Right lobe of liver (tissue), 6 donors: Measurements from ENCODE around the gene ANXA10. TPM values are rescaled to one million over a fixed set of nuclear protein-coding genes. Genes with fewer than 3 reads are reported as not detected.

ENCODE experiments used
- ATAC-seq, 4 donors: fragments of 200-7000 bp; cut with Tn5 transposase; one replicate each; pipeline ENCODE4 v1.9.1; 2020; ENCODE audit warnings: mild to moderate bottlenecking in 4 of 4, moderate library complexity in 4 of 4
- DNase-seq, 3 donors: peaks; one replicate each; pipeline ENCODE4 v3.0.0-alpha.2; 2020
- H3K27ac ChIP-seq, 3 donors: fragments of 200-600 bp; one replicate each; pipeline ENCODE4 v1.8.0; 2022
- H3K27me3 ChIP-seq, 2 donors: fragments of 200-600 bp; one replicate each; pipeline ENCODE4 v1.8.0; 2022
- H3K36me3 ChIP-seq, 4 donors: fragments of 200-600 bp; sonication (generic) in 1 of 4; one replicate each; pipeline versions ENCODE4 v1.5.1 to v1.8.0; 2017 to 2022; ENCODE audit warnings: control low read depth in 1 of 4
- H3K4me1 ChIP-seq, 4 donors: fragments of 200-600 bp; sonication (generic) in 1 of 4; one replicate each; pipeline versions ENCODE4 v1.5.1 to v1.8.0; 2017 to 2022; ENCODE audit warnings: control low read depth in 1 of 4
- H3K4me3 ChIP-seq, 3 donors: fragments of 200-600 bp; one replicate each; pipeline ENCODE4 v1.8.0; 2022
- H3K9me3 ChIP-seq, 4 donors: fragments of 200-600 bp; sonication (generic) in 1 of 4; one replicate each; pipeline versions ENCODE4 v1.5.1 to v1.8.0; 2017 to 2022; ENCODE audit warnings: control low read depth in 1 of 4
- POLR2A ChIP-seq: fragments of 450-650 bp; IDR thresholded peaks from one replicate; pipeline ENCODE4 v1.6.1; 2017; ENCODE audit warnings: antibody characterized with exemption, mild to moderate bottlenecking
- WGBS: methylation state at CpG from one replicate; pipeline ENCODE4 v1.1.6; 2018; ENCODE audit warnings: low coverage, low lambda C conversion rate; ENCODE audit not compliant: insufficient coverage; ENCODE audit errors: missing lambda C conversion rate; 5-methylcytosine and 5-hydroxymethylcytosine counted together
- intact Hi-C, 2 donors: fragments of 100-400 bp; cut with DNase I; formaldehyde crosslinking; loops; one replicate each; pipeline versions ENCODE4 v1.11.2 to v1.14.1; 2022
- total RNA-seq, 6 experiments: library from RNA; depleted of rRNA in 2 of 6; stranded (reverse); fragments of >200 nt in 2 of 6; fragmentation: NEBNext Ultra II Directional in 3 of 6; extraction: Animal tissue kit (Norgen Biotek cat#: 25700) in 3 of 6; gene quantifications; one replicate each; pipeline versions ENCODE4 v1.1.0 to v1.2.4, GENCODE V29; 2016 to 2023
- TF ChIP-seq, protein P1 (sequence below), 4 donors: fragments of 200-600 bp in 3 of 4; fragments of 450-650 bp in 1 of 4; IDR thresholded peaks; one replicate each; pipeline versions ENCODE4 v1.5.1 to v1.8.0; 2016 to 2022; ENCODE audit warnings: antibody characterized with exemption in 4 of 4, mild to moderate bottlenecking in 2 of 4
- donor health status: DM: no; HTN: yes; CAD: no.
- donor health status: DM: no; HTN: no; CAD: no.
- donor health status: DM: no; HTN: no; CAD: no.
- donor health status: DM: no; HTN: yes; CAD: no.
- donor health status: DM: no; HTN: yes; CAD: no.

ANXA10 gene
- total RNA-seq, 6 experiments from 2014 or later, result 31.4 to 46.6 (median 41.5) TPM

DNA sequence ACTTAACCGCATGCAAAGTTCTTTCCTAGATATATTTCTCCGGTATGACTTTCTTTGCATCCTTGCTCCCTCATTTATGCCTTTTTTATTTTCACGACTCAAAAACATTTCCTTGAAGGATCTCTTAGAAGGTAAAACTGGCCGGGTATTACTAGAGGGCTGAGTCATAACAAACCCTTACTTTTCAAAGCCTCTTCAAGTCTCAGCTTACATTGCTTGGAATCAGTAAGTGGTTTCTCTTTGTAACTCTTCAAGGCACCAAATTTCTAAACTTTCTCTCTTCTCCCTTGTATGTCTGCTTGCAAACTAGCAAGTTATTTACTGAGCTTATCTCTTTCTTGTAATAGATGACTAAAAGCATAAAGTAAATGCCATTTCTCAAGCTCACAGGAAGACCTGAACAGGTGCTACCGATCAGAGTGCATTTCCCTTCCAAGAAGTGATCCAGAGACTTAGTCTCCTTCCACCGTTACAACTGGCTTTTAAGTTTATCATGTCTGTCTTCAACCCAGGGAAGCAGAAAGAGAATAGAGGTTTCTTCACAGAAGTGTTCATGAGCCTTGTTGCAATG, 75.5 kb downstream of the ANXA10 start:
- H3K4me1 ChIP-seq, result peaks cover 0 to 26% (median 4%) of the 10 kb centered on the region in 4 donors
- no peaks in the 10 kb centered on the region for H3K9me3 ChIP-seq
- H3K27ac ChIP-seq, result no peak overlapping the region
- ATAC-seq, result no peak
- no peak for TF ChIP-seq POLR2A
- TF ChIP-seq, protein P1, sequence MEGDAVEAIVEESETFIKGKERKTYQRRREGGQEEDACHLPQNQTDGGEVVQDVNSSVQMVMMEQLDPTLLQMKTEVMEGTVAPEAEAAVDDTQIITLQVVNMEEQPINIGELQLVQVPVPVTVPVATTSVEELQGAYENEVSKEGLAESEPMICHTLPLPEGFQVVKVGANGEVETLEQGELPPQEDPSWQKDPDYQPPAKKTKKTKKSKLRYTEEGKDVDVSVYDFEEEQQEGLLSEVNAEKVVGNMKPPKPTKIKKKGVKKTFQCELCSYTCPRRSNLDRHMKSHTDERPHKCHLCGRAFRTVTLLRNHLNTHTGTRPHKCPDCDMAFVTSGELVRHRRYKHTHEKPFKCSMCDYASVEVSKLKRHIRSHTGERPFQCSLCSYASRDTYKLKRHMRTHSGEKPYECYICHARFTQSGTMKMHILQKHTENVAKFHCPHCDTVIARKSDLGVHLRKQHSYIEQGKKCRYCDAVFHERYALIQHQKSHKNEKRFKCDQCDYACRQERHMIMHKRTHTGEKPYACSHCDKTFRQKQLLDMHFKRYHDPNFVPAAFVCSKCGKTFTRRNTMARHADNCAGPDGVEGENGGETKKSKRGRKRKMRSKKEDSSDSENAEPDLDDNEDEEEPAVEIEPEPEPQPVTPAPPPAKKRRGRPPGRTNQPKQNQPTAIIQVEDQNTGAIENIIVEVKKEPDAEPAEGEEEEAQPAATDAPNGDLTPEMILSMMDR (IDR thresholded peaks at IDR 0.05), result no peak
- H3K36me3 ChIP-seq, result no peaks in the 10 kb centered on the region
- no peaks in the 10 kb centered on the region for H3K27me3 ChIP-seq
- 55% methylated on average over 6 of the region's 6 CpGs for WGBS
- intact Hi-C loops, result no loop called here
- H3K4me3 ChIP-seq, result no peak overlapping the region
- DNase-seq, result no peak

DNA sequence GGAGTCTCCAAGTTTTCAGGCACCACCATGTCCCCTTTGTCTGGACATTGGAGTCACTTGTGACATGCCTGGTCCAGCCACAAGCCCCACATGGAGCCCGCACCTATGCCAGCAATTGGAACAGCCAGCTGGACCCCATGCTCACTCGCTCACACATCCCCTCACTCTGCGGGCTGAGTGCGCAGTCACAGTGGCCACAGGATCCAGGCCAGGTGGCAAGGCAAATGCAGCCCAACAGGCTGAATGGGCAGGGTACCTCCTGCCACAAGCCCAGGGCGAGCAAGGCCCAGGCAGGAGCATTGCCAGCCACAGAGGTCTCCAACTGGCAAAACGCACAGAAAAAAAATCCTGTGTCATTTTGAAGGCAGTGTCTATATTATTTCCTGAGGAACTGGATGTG, 82.0 kb downstream of the ANXA10 start:
- Histone ChIP-seq H3K4me3 (no peak overlapping the region), H3K36me3 (no peaks in the 10 kb centered on the region), H3K4me1 (peaks cover 0 to 10% (median 4%) of the 10 kb centered on the region in 4 donors), H3K9me3 (no peaks in the 10 kb centered on the region), H3K27me3 (no peaks in the 10 kb centered on the region), H3K27ac (no peak overlapping the region)
- ATAC-seq (peak in 1 of 4 donors; percentile 26), DNase-seq (no peak)
- intact Hi-C loops, result no loop called here
- TF ChIP-seq, protein P1 (IDR thresholded peaks at IDR 0.05), result no peak
- TF ChIP-seq POLR2A, result no peak
- 72% methylated on average over 3 of the region's 6 CpGs for WGBS

DNA sequence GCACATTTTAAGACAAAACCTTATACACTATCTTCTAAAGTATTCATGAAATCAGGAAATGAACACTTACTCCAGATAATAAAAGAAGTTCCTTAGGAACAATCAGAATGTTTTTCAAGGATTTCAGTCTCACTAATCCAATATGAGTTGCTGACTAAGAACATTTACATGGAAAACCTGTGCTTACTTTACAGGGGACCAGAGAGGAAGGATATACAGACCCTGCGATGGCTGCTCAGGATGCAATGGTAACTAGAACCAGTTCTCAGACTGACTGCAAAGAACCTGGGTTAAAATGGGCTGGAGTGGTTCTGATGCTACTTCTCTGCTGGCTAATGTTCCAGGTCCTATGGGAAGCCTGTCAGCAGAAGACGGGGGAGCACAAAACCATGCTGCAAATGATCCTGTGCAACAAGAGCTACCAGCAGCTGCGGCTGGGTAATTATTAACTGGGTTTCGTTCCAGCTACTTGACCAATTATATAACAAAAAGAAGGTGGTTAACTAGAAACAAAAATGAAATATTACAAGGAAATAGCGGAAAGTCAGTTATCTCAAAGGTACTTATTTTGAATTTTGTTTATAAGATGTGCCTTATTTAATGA, 85.3 kb downstream of the ANXA10 start:
- H3K9me3 ChIP-seq, result no peaks in the 10 kb centered on the region
- peak; percentile 92 to 98 (median 94) for ATAC-seq
- H3K36me3 ChIP-seq, result no peaks in the 10 kb centered on the region
- intact Hi-C loops, result no loop called here
- H3K27ac ChIP-seq, result peak overlapping the region in 1 of 3 donors; percentile 15
- H3K4me1 ChIP-seq, result peaks cover 0 to 10% (median 4%) of the 10 kb centered on the region in 4 donors
- TF ChIP-seq POLR2A, result no peak
- TF ChIP-seq, protein P1 (IDR thresholded peaks at IDR 0.05), result no peak
- H3K27me3 ChIP-seq, result no peaks in the 10 kb centered on the region
- DNase-seq, result peak in 2 of 3 donors; percentile 34 to 67
- WGBS, result 26% methylated on average over 5 of the region's 5 CpGs
- H3K4me3 ChIP-seq, result no peak overlapping the region

DNA sequence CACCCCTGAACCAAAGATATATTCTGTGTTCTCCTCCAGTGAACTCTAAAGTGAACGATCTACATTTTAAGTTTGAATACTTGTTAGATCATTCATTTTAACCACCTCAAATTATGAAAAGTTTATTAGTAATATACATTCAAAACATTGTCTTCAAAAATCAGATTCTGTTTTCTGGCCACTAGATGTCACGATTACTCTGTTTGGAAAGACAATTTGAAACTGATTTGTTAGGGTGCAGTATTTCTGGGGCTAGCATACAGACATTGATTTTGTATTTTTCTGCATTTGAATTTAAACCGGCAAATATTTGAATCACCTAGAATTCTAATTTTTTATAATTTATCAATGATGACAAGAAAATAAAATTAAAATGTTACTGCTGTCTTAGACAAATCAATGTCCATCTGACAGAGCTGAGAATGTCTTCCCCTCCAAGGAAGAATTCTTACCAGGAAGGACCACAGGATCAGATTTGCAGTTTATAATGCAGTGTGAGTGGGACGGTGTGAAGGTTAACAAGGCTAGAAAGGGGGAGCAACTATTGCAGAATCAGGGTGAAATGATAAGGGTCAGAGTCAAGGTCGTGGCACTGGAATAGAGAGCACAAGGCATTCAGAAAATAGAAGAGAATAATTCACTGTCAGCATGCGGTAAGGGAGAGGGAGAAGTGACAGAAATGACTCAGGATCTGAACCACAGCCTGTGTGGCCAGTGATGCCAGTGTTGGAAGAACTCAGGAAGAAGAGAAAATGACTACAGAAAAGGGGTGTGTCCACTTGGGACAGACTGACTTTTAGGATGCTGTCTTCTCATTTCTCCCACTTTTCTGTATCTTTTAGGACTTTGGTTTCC, 91.6 kb downstream of the ANXA10 start:
- intact Hi-C loops, result no loop called here
- Histone ChIP-seq H3K36me3 (peaks cover 0 to 13% (median 5%) of the 10 kb centered on the region in 4 donors), H3K27me3 (no peaks in the 10 kb centered on the region), H3K9me3 (no peaks in the 10 kb centered on the region), H3K27ac (no peak overlapping the region), H3K4me3 (no peak overlapping the region), H3K4me1 (no peaks in the 10 kb centered on the region)
- DNase-seq (no peak), ATAC-seq (peak in 1 of 4 donors; percentile 38)
- WGBS, result 24% methylated on average over 6 of the region's 6 CpGs
- TF ChIP-seq POLR2A, result no peak
- TF ChIP-seq, protein P1 (IDR thresholded peaks at IDR 0.05), result peak; percentile 34 to 55 (median 42)
